Trophoblast cell (in vitro differentiated cells and primary cell): ENCODE results near the gene JAKMIP1.

Experiments used
- DNase-seq, 2 donors: peaks; one replicate each; pipeline ENCODE4 v3.0.0-alpha.2; 2016
- H2AFZ ChIP-seq: 2 replicates; pipeline ENCODE4 v1.6.1; 2013; ENCODE audit warnings: low read length, moderate library complexity, mild to moderate bottlenecking; ENCODE audit not compliant: insufficient read depth, poor library complexity
- H2AK5ac ChIP-seq: 2 replicates; pipeline ENCODE4 v1.6.1; 2013; ENCODE audit warnings: mild to moderate bottlenecking, low read length
- H2BK120ac ChIP-seq: 2 replicates; pipeline ENCODE4 v1.6.1; 2013; ENCODE audit warnings: low read length, mild to moderate bottlenecking, moderate library complexity; ENCODE audit not compliant: insufficient read depth, poor library complexity
- H2BK12ac ChIP-seq: 2 replicates; pipeline ENCODE4 v1.6.1; 2013; ENCODE audit warnings: mild to moderate bottlenecking, low read length, moderate library complexity
- H2BK5ac ChIP-seq: 2 replicates; pipeline ENCODE4 v1.6.1; 2013; ENCODE audit warnings: low read length, low read depth, moderate library complexity, mild to moderate bottlenecking; ENCODE audit not compliant: poor library complexity
- H3K14ac ChIP-seq: 2 replicates; pipeline ENCODE4 v1.6.1; 2013; ENCODE audit warnings: mild to moderate bottlenecking, low read length
- H3K18ac ChIP-seq: 2 replicates; pipeline ENCODE4 v1.6.1; 2013; ENCODE audit warnings: mild to moderate bottlenecking, low read length
- H3K23ac ChIP-seq: 2 replicates; pipeline ENCODE4 v1.6.1; 2013; ENCODE audit warnings: low read length
- H3K27ac ChIP-seq: 2 replicates; pipeline ENCODE4 v1.5.1; 2013; ENCODE audit warnings: low read depth, mild to moderate bottlenecking, inconsistent platforms, low read length, moderate library complexity
- H3K27me3 ChIP-seq: 2 replicates; pipeline ENCODE4 v1.6.1; 2013; ENCODE audit warnings: inconsistent platforms, mild to moderate bottlenecking, low read length, moderate library complexity; ENCODE audit not compliant: insufficient read depth
- H3K36me3 ChIP-seq, 2 experiments: 1 replicate in 1 of 2; 2 replicates in 1 of 2; pipeline ENCODE4 v1.6.1; 2013; ENCODE audit warnings: low read length in 2 of 2, mild to moderate bottlenecking in 2 of 2, moderate library complexity in 1 of 2; ENCODE audit not compliant: insufficient read depth in 2 of 2, control insufficient read depth in 1 of 2
- H3K4ac ChIP-seq: 2 replicates; pipeline ENCODE4 v1.6.1; 2013; ENCODE audit warnings: low read depth, mild to moderate bottlenecking, low read length, moderate library complexity
- H3K4me1 ChIP-seq, 2 experiments: 1 replicate in 1 of 2; 2 replicates in 1 of 2; pipeline ENCODE4 v1.6.1; 2013; ENCODE audit warnings: low read length in 2 of 2, mild to moderate bottlenecking in 2 of 2, moderate library complexity in 1 of 2; ENCODE audit not compliant: insufficient read depth in 2 of 2, control insufficient read depth in 1 of 2
- H3K4me2 ChIP-seq: 2 replicates; pipeline ENCODE4 v1.6.1; 2013; ENCODE audit warnings: inconsistent platforms, mild to moderate bottlenecking, low read length, moderate library complexity
- H3K4me3 ChIP-seq: 2 replicates; pipeline ENCODE4 v1.5.1; 2013; ENCODE audit warnings: mild to moderate bottlenecking, low read depth, low read length, inconsistent platforms
- H3K79me1 ChIP-seq: one replicate; pipeline ENCODE4 v1.6.1; 2013; ENCODE audit warnings: low read length
- H3K79me2 ChIP-seq: 2 replicates; pipeline ENCODE4 v1.6.1; 2013; ENCODE audit warnings: low read length, mild to moderate bottlenecking; ENCODE audit not compliant: control insufficient read depth, insufficient read depth, poor library complexity
- H3K9ac ChIP-seq: 2 replicates; pipeline ENCODE4 v1.6.1; 2013; ENCODE audit warnings: mild to moderate bottlenecking, low read length
- H3K9me3 ChIP-seq: 2 replicates; pipeline ENCODE4 v1.6.1; 2013; ENCODE audit warnings: low read depth, mild to moderate bottlenecking, control low read depth, inconsistent platforms, low read length; ENCODE audit not compliant: insufficient read depth
- H4K12ac ChIP-seq: 2 replicates; pipeline ENCODE4 v1.6.1; 2013; ENCODE audit warnings: low read depth, mild to moderate bottlenecking, low read length, moderate library complexity
- H4K8ac ChIP-seq: 2 replicates; pipeline ENCODE4 v1.6.1; 2013; ENCODE audit warnings: low read depth, mild to moderate bottlenecking, low read length, moderate library complexity
- H4K91ac ChIP-seq: one replicate; pipeline ENCODE4 v1.6.1; 2013; ENCODE audit warnings: low read depth, mild to moderate bottlenecking, low read length, moderate library complexity
- WGBS: extraction: QIAGEN DNeasy Blood & Tissue Kit; methylation state at CpG from one replicate; pipeline ENCODE4 v1.1.7; 2013; ENCODE audit warnings: missing lambda C conversion rate; ENCODE audit not compliant: insufficient read length, insufficient coverage; ENCODE audit errors: extremely low coverage; 5-methylcytosine and 5-hydroxymethylcytosine counted together

JAKMIP1 gene

GRCh38 chr4:6198768-6199421 is 1.5 kb downstream of the JAKMIP1 start:
- Histone ChIP-seq H3K36me3 (no peaks in the 10 kb centered on the region), H2BK120ac (no peak overlapping the region), H3K18ac (no peak overlapping the region), H3K9me3 (peaks cover 9% of the 10 kb centered on the region), H3K23ac (no peak overlapping the region), H3K9ac (no peak overlapping the region), H2BK5ac (no peak overlapping the region), H3K4me2 (no peak overlapping the region), H2AK5ac (no peak overlapping the region), H3K4me1 (peaks cover 5 to 7% of the 10 kb centered on the region in 2 experiments), H3K27me3 (peaks cover 33% of the 10 kb centered on the region), H2AFZ (no peak overlapping the region), H4K8ac (no peak overlapping the region), H4K91ac (no peak overlapping the region), H3K4ac (no peak overlapping the region), H3K14ac (no peak overlapping the region), H3K4me3 (no peak overlapping the region), H3K79me2 (no peaks in the 10 kb centered on the region), H4K12ac (no peak overlapping the region), H2BK12ac (no peak overlapping the region), H3K79me1 (no peaks in the 10 kb centered on the region), H3K27ac (no peak overlapping the region)
- no peak for DNase-seq
- whole genome bisulfite sequencing, result no CpG with 5 or more reads among the region's 27 CpGs

- no peaks in the 10 kb centered on the region for H3K36me3 ChIP-seq
- peaks cover 33% of the 10 kb centered on the region for H3K27me3 ChIP-seq
- no peak overlapping the region for H3K4me2 ChIP-seq
- H3K9me3 ChIP-seq, result peaks cover 9% of the 10 kb centered on the region
- no peak overlapping the region for H2BK120ac ChIP-seq
- no peak overlapping the region for H2BK5ac ChIP-seq
- DNase-seq, result no peak
- no peak overlapping the region for H2AK5ac ChIP-seq
- peaks cover 5 to 7% of the 10 kb centered on the region in 2 experiments for H3K4me1 ChIP-seq
- no peak overlapping the region for H2BK12ac ChIP-seq
- WGBS, result no CpG with 5 or more reads among the region's 6 CpGs
- no peak overlapping the region for H3K23ac ChIP-seq
- no peaks in the 10 kb centered on the region for H3K79me2 ChIP-seq
- no peak overlapping the region for H3K4ac ChIP-seq
- H4K12ac ChIP-seq, result no peak overlapping the region
- no peak overlapping the region for H3K9ac ChIP-seq
- no peaks in the 10 kb centered on the region for H3K79me1 ChIP-seq
- H4K91ac ChIP-seq, result no peak overlapping the region
- H3K4me3 ChIP-seq, result no peak overlapping the region
- H4K8ac ChIP-seq, result no peak overlapping the region
- H3K14ac ChIP-seq, result no peak overlapping the region
- H3K27ac ChIP-seq, result no peak overlapping the region
- H3K18ac ChIP-seq, result no peak overlapping the region
- H2AFZ ChIP-seq, result no peak overlapping the region
Observed at GRCh38 chr4:6198278-6198677, 2.1 kb downstream of the JAKMIP1 start.

GRCh38 chr4:6197433-6198174 is 2.7 kb downstream of the JAKMIP1 start:
- no CpG with 5 or more reads among the region's 9 CpGs for WGBS
- H3K79me1 ChIP-seq, result no peaks in the 10 kb centered on the region
- H3K4me2 ChIP-seq, result no peak overlapping the region
- peaks cover 9% of the 10 kb centered on the region for H3K9me3 ChIP-seq
- no peak for DNase-seq
- no peak overlapping the region for H3K14ac ChIP-seq
- H3K23ac ChIP-seq, result no peak overlapping the region
- H4K8ac ChIP-seq, result no peak overlapping the region
- no peak overlapping the region for H3K9ac ChIP-seq
- no peak overlapping the region for H2AK5ac ChIP-seq
- no peak overlapping the region for H2BK5ac ChIP-seq
- no peak overlapping the region for H3K4me3 ChIP-seq
- H4K91ac ChIP-seq, result no peak overlapping the region
- H2BK120ac ChIP-seq, result no peak overlapping the region
- no peak overlapping the region for H4K12ac ChIP-seq
- H3K4me1 ChIP-seq, result peaks cover 5 to 7% of the 10 kb centered on the region in 2 experiments
- H3K18ac ChIP-seq, result no peak overlapping the region
- H3K79me2 ChIP-seq, result no peaks in the 10 kb centered on the region
- no peak overlapping the region for H2AFZ ChIP-seq
- no peak overlapping the region for H2BK12ac ChIP-seq
- H3K27ac ChIP-seq, result no peak overlapping the region
- H3K36me3 ChIP-seq, result no peaks in the 10 kb centered on the region
- H3K27me3 ChIP-seq, result peaks cover 33% of the 10 kb centered on the region
- no peak overlapping the region for H3K4ac ChIP-seq

GRCh38 chr4:6196871-6197270 is 3.5 kb downstream of the JAKMIP1 start:
- no peak overlapping the region for H3K23ac ChIP-seq
- no peak overlapping the region for H2AK5ac ChIP-seq
- no peak overlapping the region for H3K4me3 ChIP-seq
- WGBS, result no CpG with 5 or more reads among the region's 11 CpGs
- no peak overlapping the region for H2AFZ ChIP-seq
- no peak overlapping the region for H2BK12ac ChIP-seq
- H3K18ac ChIP-seq, result no peak overlapping the region
- no peak overlapping the region for H4K91ac ChIP-seq
- no peak overlapping the region for H4K12ac ChIP-seq
- H3K14ac ChIP-seq, result no peak overlapping the region
- no peaks in the 10 kb centered on the region for H3K36me3 ChIP-seq
- no peaks in the 10 kb centered on the region for H3K79me1 ChIP-seq
- no peak overlapping the region for H3K27ac ChIP-seq
- no peak for DNase-seq
- H3K4me1 ChIP-seq, result peaks cover 5 to 7% of the 10 kb centered on the region in 2 experiments
- H3K27me3 ChIP-seq, result peaks cover 33% of the 10 kb centered on the region
- no peak overlapping the region for H2BK5ac ChIP-seq
- no peak overlapping the region for H4K8ac ChIP-seq
- no peak overlapping the region for H3K4ac ChIP-seq
- H3K9me3 ChIP-seq, result peaks cover 8% of the 10 kb centered on the region
- no peak overlapping the region for H3K9ac ChIP-seq
- no peak overlapping the region for H3K4me2 ChIP-seq
- H3K79me2 ChIP-seq, result no peaks in the 10 kb centered on the region
- no peak overlapping the region for H2BK120ac ChIP-seq
